A172 (cell line): ENCODE results near the gene ECHS1. TPM values are rescaled to one million over a fixed set of nuclear protein-coding genes. Genes with fewer than 3 reads are reported as not detected.
"Not testable (repeated sequence)": the region's sequence is repeated elsewhere in the genome, so short reads cannot be mapped to it uniquely, and the experiment has no call there.

Experiments used
- DNase-seq: peaks from one replicate; pipeline ENCODE4 v3.0.0-alpha.2; 2015; ENCODE audit warnings: low spot score
- total RNA-seq: library from RNA; depleted of rRNA; stranded (reverse); fragments of >200 nt; shearing (Covaris generic); gene quantifications from 2 replicates; pipeline ENCODE4 v1.2.3, GENCODE V29; 2014

ECHS1 gene
- total RNA-seq, 1 experiment from 2014 or later = 102 TPM

DNA sequence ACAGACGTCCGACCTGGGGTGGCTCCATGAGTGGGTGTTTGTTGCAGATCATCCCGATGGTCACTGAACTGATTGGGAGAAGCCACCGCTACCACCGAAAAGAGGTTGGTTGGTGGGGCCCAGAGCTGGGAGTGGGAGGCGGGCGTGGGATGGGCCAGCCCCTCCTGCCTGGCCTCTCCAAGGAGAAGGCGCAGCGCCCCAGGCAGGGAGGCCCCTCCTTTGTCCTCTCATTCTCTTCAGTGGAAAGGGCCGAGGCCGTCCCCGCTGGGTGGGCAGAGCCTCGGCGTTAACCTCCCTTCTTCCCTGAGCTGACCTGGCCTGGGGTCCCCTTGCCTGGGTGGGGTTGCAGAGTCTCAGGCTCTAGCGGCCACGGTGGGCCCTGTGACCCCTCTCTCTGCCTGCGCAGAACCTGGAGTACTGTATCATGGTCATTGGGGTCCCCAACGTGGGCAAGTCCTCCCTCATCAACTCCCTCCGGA lies 26.0 kb upstream of the ECHS1 start:
- DNase-seq = no peak

DNA sequence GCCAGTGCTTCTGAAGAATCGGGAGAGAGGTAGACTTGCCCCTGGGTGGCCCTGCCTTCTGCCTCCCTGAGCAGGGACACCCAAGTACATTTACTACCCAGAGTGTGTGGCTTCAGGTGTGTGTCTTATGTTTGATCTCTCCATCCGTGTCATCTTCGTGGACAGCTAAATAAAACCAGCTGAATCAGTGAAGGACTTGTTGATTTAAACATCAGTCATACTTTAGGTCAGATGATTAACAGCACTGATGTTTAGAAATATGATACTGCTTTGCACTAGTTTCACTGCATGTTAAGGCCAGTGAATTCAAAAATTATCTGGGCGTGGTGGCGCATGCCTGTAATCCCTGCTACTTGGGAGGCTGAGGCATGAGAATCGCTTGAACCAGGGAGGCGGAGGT lies 24.8 kb upstream of the ECHS1 start:
- DNase-seq = no peak

DNA sequence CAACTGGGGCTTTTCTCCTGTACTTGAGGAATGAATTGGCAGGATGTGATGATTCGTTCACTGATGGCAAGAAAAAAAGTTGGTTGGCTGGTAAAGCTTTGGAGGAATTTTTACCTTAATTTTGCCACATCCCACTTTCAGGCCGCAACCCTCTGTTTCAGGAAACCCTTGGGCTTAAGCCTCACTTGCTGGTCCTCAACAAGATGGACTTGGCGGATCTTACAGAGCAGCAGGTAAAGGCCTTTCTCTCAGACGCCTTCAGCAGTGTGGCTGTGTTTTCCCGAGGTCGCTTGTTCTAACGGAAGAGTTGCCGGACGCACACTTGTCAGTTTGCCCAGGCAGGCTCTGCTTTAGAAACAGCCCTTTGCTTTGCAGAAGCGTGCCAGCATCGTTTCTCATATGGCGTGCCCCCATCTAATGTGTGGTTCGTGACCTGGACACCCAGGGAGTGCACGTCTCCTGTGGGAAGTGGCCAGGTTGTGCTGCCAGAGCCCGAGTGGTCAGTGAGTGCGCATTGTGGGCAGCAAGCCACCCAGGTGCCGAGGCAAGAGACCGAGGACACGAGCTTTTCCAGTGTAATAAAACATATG lies 23.0 kb upstream of the ECHS1 start:
- no peak for DNase-seq

DNA sequence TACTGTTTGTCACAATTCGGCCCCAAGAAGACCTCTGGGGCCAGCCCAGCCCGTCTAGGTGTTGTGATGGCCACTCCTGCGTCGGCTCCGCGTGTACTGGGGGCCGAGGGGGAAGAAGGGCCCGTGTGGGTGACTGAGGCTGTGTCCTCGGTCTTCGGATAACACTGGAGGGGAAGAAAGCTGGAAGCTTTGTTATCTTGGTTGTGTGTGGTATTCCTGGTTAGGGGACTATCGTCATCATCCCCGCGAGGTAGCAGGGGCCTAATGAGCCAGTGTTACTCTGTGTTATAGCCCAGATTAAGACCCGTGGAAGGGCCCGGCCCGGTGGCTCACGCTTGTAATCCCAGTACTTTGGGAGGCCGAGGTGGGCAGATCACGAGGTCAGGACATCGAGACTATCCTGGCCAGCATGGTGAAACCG lies 21.7 kb upstream of the ECHS1 start:
- no peak for DNase-seq

DNA sequence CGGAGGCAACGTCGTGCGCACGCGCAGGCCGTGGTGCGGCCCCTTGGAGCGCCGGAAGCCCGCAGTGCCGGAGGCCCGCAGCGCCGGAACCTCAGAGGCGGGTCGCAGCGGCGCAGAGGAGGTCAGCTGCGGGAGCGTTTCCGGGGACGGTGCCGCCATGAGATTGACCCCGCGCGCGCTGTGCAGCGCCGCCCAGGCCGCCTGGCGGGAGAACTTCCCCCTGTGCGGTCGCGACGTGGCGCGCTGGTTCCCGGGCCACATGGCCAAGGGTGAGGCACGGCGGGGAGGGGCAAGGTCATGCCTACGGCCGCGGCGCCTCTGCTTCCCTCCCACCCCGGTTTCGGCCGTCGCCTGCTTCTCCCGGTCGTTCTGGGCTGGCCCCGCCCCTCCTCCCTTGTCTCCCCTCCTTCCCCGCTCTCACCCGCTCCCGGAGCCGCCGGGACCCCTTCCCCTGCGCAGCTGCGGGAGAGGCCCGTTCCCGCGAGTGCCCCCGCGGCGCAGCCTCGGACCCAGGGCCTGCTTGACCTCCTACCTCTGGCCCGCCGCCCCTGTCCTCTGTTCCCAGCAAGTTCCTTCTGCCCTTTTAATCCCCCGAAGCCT lies 21.0 kb upstream of the ECHS1 start, which contains the start of gene MTG1:
TSS of gene MTG1 (plus strand) at position 94 of the 600 bp plus-strand sequence. CDS start at position 158, 64 bp downstream.
- DNase-seq = peak; percentile 63

DNA sequence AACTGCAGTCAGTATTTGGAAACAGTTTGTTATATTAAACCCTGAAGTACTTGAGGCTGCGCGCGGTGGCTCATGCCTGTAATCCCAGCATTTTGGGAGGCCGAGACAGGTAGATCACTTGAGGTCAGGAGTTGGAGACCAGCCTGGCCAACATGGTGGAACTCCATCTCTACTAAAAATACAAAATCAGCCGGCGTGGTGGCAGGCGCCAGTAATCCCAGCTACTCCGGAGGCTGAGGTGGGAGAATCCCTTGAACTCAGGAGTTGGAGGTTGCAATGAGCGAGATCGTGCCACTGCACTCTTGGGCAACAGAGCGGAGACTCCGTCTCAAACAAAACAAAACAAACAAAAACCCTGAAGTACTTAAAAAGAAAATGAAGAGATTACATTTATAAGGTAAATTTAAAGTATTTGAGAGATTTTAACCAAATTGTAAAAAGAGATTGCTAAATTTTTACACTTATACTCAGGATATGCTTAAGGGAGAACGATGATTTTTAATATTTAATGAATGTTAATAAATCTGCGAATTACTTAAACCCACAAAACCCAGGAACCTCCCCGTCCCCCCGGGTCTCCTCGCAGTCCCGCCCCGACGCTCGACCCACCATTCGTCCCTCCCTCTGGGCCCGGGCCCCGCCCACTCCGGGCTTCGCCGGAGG lies 20.4 kb upstream of the ECHS1 start:
- no peak for DNase-seq

DNA sequence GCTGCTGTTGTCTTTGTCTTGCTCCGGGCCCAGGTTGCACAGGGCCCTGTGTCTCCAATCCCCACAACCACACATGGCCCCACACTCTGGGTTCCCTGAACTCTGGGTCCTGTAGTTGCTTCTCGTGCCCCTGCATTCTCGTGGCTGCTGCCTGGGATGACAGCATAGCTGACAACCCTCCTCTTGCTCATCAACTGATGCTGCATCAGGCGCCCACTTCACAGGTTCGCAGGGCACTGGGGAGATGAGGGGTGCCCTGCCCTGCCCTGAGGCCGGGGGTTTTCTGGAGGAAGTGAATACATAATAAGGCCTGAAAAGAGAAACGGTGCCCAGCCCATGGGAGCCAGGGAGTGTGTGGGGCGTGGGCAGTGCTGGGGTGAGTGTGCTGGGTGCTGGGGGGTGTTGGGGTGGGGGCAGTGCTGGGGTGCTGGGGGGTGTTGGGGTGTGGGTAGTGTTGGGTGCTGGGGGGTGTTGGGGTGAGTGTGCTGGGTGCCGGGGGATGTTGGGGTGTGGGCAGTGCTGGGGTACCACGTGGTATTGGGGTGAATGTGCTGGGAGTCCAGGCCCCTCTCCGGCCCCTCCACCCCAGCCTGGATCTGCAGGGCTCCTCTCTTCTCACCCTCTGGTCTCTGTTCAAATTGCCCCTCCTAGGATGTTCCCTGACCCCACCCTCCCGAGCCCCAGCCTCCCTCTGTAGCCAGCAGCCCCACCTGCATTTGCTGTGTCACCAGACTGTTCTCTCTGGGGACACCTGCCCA lies 18.8 kb upstream of the ECHS1 start:
- no peak for DNase-seq

DNA sequence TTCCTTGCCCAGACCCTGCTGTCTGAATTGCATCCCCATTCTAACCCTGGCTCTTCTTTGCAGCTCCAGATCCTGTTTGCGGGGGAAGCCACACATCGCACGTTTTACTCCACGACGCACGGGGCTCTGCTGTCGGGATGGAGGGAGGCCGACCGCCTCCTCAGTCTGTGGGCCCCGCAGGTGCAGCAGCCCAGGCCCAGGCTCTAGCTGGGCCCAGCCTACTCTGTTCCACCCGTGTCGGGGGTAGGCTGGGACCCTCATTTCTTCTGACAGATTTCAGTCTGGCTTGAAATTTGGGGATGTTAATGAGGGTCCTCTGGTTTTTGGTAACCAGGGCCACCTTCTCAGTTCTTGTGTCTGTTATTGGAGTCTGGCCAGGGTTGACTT lies 18.1 kb upstream of the ECHS1 start:
- DNase-seq = no peak

DNA sequence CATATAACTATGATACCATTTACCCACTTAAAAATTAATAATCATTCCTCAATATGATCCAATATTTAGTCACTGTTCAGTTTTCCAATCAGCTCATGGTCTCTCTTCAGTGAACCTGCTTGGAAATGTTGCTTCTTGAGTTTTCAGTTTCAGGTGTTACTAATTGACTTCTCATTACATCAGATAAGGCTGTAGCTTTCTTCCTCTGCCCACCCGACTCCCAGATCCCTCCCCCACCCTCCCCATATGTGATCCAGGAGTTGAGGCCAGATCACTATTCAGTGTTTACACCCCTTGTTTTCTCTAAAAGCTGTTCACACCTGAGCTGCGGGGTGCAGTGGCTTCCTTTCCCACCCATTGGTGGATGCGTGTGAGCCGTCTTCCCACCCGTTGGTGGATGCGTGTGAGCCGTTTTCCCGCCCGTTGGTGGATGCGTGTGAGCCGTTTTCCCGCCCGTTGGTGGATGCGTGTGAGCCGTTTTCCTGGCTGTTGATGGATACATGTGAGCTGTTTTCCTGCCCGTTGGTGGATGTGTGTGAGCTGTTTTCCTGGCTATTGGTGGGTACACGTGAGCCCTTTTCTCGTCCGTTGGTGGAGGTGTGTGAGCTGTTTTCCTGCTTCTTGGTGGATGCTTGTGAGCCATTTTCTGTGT lies 17.6 kb upstream of the ECHS1 start:
- DNase-seq = no peak

DNA sequence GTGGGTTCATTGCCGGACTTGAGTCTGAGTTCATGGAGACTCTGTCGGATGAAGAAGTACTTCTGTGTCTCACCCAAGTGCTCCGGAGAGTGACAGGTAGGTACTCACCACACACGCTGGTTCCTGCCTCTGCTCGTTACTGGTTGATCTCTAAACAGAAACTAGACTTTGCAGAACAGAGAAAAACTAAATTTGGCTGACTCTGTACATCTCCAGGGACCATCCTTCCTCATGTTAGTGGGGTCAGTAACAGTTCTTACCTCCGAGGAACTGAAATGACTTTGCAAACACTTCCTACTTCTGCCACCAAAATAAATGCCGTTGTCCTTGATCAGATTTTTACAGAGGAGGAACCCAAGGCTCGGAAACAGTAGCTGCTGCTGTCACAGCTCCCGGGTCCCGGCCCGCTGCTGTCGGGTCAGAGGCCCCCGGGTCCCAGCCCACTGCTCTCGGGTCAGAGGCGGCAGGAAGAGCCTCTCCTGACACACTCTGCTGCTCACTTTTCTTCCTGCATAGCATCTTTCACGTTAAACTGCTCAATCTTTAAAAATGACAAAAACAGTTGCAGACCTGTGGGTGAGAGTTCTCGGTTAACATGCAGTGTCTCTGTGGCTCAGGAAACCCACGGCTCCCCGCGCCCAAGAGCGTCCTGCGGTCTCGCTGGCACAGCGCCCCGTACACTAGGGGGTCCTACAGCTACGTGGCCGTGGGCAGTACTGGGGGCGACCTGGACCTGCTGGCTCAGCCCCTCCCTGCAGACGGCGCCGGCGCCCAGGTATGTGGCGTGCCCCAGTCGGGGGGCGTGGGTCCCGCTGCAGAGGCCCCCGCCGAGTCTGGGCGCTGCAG lies 16.0 kb upstream of the ECHS1 start:
- DNase-seq = no peak

DNA sequence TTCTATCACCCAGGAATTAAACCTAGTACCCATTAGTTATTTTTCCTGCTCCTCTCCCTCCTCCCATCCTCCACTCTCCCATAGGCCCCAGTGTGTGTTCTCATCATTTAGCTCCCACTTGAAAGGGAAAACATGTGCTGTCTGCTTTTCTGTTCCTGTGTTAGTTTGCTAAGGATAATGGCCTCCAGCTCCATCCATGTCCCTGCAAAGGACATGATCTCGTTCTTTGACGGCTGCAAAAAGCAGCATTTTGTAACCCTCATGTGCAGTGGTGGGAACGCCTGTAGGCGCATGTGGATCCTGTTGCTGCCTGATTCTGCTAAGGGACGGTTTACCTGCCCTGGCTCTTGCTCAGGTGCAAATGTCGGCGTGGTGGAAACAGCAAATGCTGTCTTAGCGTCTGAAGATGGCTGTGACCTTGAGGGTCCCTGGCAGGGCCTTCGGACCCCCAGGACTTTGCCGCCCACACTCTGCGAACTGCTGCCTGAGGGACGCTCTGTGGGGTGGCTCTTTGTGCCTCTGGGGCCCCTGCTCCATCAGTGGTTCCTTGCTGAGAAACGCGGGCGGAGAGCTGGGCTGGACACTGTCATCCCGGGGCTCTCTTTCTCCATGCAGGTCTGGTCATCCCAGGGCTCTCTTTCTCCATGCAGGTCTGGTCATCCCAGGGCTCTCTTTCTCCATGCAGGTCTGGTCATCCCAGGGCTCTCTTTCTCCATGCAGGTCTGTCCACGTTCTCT lies 15.2 kb upstream of the ECHS1 start:
- no peak for DNase-seq

DNA sequence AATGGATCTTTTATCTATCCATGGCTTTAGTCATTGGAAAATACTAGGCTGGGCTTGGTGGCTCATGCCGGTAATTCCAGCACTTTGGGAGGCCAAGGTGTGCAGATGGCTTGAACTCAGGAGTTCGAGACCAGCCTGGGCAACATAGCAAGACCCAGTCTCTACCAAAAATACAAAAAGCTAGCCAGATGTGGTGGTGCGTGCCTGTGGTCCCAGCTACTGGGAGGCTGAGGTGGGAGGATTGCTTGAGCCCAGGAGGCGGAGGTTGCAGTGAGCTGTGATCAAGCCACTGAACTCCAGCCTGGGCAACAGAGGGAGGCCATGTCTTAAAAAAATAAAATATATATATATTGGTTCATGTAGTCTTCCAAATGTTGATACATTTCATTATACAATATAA lies 13.8 kb upstream of the ECHS1 start:
- DNase-seq = not testable (repeated sequence)

DNA sequence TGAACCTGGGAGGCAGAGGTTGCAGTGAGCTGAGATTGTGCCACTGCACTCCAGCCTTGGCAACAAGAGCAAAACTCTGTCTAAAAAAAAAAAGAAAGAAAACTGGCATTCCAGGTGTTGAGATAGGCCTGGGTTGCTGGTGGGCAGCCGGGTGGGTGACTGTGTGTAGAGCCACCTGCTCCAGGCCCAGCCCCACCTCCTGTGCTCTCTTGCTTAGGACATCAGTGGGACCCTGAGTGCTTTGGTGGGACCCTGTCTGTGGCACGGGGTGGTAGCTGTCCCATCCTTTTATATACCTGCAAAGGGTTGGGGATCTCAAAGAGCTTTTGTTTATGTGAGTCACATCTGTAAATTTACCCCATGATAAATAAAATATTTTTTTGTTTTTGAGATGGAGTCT lies 12.1 kb upstream of the ECHS1 start:
- no peak for DNase-seq

DNA sequence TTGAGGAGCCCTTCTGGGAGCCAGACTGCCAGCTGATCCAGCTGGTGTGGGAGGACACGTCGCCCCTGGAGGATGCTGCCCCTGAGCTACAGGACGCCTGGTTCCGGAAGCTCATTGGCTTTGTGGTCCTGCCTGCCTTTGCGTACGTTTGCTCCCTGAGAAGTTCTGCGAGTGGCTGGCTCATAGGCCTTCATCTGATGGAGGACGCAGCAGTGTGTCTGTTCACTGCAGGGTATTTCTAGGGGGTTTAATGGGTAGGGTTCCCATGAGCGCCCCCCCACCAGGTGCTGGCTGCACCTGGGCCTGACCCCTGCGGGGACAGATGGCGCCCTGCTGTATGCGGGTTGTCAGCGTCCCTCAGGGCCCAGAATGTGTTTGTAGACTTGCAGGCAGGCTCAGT lies 10.9 kb upstream of the ECHS1 start:
- DNase-seq = no peak

DNA sequence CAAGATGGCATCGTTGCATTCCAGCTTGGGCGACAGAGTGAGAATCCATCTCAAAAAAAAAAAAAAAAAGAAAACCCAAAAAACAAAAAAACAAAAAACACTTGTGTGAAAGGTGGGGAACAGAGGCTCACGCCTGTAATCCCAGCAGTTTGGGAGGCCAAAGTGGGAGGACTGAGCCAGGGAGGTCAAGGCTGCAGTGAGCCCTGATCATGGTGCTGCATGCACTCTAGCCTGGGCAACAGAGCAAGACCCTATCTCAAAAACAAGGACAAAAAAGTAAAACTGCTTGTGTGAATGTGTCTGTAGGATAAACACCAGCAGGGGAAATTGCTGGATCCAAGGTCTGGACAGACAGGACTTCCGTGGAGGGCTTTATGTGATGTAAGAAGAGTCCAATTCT lies 10.4 kb upstream of the ECHS1 start:
- DNase-seq = no peak

DNA sequence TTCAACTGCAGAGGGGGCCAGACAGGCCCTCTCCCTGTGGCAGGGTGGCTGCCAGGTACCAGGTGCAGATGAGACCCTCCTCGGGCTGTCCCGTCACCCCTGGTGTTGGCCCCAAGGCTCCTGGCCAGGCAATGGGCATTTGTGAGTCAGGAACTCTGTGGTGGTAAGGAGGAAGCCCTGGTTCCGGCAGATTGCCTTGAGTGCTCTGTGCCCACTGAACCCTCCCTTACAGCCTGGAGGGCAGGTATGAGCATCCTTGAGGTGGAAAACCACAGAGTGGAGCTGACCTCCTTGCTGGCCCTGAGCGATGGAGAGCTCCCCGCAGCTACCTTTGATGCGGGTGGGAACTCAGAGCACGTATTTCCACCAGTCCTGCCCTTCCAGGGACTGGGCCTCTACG lies 7.9 kb upstream of the ECHS1 start:
- DNase-seq = no peak

DNA sequence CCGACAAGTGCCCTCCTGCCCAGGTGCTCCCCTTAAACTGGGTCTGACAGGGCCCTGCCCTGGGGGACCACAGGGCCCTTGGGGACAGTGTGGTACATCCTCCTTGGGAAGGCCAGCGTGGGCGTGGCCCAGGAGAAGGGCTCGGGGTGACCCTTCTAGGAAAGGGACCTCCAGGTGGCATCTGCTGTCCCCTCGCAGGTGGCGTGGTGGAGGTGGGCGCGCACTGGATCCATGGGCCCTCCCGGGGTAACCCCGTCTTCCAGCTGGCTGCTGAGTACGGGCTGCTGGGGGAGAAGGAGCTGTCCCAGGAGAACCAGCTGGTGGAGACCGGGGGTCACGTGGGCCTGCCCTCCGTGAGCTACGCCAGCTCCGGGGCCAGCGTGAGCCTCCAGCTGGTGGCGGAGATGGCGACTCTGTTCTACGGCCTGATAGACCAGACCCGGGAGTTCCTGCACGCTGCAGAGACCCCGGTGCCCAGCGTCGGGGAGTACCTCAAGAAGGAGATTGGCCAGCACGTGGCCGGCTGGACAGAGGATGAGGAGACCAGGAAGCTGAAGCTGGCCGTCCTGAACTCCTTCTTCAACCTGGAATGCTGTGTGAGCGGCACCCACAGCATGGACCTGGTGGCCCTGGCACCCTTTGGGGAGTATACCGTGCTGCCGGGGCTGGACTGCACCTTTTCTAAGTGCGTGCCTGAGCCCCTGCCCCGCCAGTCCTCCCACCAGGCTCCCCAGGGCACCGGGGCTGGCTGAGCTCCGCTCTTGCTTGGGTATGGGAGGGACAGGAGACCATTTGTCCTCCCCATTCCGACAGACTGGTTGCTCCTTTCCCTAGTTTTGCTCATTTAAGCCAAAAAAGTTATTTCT lies 6.9 kb upstream of the ECHS1 start:
- no peak for DNase-seq

DNA sequence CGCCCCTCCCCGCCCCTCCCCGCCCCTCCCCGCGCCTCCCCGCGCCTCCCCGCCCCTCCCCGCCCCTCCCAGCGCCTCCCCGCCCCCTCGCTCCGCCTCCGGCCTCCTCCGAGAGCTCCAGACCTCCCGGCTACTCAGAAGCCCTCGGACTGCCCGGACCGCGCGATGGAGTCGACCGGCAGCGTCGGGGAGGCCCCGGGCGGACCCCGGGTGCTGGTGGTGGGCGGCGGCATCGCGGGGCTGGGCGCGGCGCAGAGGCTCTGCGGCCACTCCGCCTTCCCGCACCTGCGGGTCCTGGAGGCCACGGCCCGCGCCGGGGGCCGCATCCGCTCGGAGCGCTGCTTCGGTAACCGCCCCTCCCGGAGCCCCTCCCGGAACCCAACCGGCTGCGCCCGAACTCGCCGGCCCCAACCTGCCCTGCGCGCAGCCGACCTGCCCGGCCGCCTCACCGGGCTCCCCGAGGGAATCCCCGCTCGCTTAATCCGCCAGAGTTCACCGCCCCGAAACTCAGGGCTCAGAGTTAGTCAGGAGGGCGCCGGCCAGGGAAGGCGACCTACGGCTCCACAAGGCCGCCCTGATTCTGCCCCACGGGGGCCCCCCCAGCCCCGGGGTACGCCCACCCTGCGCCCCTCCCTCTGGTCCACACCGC lies 6.1 kb upstream of the ECHS1 start, which contains the start of gene PAOX:
TSS of gene PAOX (plus strand) at position 111 of the 649 bp plus-strand sequence. CDS start at position 166, 55 bp downstream.
- no peak for DNase-seq
